ENCODE results near the gene TGFB1.
A peak's percentile ranks its signal among the peaks of the same experiment; 100 is the strongest.

Gene TGFB1

DNA sequence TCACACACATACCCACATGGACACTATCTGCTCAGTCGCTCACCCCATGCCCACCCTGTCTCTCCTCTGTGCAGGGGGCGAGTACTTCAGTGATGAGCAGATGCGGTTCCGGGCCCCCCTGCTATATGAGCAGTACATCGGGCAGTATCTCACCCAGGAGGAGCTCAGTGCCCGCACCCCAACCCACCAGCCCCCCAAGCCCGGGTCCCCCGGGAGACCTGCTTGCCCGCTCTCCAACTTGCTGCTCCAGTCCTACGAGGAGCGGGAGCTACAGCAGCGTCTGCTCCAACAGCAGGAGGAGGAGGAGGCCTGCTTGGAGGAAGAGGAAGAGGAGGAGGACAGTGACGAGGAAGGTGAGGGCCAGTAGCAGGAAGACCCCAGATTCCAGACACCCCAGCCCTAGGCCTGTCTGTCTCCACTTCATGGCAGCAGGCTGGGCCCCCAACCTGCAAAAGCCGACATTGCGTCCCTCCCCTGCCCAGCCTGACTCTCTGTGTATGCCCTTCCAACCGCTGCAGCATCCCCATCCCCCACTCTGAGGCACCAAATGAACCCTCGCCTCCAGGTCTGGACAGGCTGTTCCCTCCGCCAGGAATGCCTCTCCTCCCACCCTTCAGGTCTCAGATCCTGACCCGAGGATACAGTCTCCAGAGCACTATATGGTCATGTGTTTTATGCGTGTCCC lies 34.1 kb downstream of the TGFB1 start:
- DNase-seq = no peak

DNA sequence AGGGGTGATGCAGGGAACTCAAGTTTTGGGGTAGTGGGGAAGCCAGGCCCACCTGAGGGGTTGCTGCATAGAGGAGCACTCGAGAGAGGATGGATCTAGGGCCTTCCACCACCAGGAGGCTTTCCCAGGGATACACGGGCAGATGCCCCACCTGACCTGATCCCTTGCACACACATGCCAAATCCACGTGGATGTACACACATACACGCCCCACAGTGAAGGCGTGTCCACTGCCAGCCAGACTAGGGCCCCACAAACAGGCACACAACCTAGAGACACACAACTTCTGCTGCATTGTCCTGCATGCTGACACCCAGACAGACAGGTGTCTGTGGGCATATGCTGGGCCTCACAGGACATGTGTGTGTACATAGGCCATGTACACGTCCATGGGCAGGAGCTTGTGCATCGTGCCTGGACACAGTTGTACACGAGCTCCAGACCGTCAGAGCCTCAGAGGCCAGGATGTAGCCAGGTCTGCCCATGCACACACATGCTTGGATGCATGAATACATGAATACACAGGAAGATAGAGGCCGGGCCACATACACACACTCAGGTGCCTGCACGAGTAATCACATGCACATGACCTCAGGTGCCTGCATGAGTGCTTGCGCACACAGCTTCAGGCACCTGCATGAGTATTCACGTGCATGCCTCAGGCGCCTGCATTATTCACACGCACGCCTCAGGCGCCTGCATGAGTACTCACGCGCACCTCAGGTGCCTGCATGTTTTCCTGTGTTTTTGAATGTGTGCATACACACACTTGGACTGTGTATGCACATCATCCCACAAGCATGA lies 34.8 kb downstream of the TGFB1 start:
- no peak for DNase-seq

DNA sequence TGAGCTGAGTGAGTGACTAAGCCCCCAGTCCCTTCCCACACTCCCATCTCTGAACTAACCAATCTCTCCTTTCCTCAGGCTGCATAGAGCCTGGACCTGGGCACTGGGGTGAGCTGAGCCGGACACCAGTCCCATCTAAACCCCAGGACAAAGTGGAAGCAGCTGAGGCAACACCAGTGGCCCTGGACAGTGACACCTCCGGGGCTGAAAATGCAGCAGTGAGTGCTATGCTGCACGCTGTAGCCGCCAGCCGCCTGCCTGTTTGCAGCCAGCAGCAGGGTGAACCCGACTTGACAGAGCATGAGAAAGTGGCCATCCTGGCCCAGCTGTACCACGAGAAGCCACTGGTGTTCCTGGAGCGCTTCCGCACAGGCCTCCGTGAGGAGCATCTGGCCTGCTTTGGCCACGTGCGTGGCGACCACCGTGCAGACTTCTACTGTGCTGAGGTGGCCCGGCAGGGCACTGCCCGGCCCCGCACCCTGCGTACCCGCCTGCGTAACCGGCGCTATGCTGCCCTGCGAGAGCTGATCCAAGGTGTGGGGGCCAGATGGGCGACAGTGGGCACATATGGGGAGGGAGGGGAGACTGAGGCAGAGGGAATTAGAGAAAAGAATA lies 37.3 kb downstream of the TGFB1 start:
- DNase-seq = no peak

DNA sequence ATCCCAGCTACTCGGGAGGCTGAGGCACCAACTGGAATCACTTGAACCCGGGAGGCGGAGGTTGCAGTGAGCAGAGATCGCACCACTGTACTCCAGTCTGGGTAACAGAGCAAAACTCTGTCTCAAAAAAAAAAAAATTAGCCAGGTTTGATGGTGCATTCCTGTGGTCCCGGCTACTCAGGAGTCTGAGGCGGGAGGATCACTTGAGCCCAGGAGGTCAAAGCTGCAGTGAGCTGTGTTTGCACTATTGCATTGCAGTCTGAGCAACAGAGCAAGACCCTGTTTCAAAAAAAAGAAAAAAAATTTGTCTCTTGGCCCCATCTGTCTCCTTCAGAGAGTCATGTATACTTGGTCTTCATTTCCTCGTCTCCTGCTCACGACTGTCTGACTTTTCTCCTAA lies 42.1 kb downstream of the TGFB1 start:
- DNase-seq = no peak

DNA sequence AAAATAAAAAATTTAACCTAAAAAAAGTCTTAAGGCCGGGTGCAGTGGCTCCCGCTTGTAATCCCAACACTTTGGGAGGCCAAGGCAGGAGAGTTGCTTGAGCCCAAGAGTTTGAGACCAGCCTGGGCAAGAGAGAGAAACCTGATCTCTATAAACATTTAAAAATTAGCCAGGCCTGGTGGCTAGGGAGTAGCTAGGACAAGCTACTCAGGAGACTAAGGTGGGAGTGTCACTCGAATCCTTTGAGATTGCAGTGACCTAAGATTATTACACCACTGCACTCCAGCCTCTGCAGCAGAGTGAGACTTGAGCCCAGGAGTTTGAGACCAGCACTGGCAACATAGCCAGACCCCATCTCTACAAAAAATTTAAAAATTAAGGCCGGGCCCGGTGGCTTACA lies 42.6 kb downstream of the TGFB1 start:
- no peak for DNase-seq

DNA sequence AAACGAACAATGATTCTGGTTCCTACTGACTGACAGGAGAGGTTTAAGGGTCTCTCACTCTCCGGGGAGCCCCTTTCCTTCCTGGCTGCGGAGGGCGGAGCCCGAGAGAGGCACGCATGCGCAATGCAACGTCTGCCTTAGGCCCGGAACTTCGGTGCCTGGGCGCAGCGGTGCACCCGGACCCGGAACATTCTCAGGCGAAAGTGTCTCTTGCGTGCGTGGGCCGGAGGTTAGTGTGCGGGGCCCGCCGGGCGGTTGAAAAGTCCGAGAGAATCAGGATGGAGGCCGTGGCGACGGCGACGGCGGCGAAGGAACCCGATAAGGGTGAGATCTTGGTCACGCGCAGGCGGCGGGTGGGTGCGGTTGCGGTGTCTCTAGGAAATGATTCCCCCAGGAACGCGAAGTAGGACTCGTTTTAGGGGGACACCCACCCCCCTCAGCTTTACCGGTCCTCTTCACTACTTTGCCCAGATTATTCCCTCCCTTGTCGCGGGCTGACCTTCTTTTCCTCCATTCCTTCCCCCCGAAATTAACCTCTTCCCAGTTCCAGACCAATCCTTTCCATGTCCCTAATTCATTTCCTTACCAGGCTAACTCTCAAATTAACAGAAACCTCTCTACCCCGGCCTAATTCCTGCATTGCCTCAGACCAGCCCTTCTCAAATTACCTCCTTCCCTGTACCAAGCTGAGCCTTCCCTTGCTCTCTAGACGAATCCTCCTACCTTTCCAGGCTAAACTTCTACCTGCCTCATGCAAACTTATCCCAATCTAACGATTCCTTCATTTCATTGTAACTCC lies 43.5 kb downstream of the TGFB1 start, which contains the start of gene CCDC97:
CCDC97 (plus strand) TSS at position 140 of the 799 bp plus-strand sequence; CDS start at position 279, 139 bp downstream.
- DNase-seq = peak; percentile 88 to 90

DNA sequence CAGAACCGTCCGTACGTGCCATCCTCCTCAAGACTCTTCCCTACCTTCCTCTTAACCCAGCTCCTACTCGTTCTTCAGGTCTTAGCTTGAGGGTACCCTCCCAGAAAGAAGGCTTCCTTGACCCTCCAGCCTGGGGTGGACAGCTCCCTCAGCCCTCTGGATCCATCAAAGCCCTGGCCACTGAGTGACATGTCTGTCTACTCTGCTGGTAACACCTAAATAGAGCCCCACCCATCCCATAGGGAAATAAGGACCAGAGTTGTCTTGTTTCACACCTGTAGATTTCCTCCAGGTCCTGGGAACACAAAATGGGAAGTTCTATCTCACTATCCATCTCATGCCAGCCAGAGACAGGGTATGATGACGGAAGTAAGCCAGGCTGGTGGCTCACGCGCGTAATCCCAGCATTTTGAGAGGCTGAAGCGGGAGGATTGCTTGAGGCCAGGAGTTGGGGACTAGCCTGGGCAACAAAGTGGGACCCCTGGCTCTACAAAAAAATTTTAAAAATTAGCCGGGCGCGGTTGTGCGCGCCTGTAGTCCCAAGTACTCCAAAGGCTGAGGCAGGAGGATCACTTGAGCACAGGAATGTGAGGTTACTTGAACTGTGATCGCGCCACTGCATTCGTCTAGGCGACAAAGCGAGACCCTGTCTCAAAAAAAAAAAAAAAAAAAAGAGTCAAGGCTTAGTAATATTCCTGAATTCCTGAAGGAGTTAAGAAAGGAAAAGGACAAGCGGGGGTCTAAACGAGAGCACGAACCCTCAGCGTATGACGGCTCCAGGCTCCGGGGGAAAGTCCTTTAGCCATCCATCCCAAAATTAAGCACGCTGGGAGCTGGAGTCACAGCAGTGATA lies 44.3 kb downstream of the TGFB1 start:
- DNase-seq = no peak

DNA sequence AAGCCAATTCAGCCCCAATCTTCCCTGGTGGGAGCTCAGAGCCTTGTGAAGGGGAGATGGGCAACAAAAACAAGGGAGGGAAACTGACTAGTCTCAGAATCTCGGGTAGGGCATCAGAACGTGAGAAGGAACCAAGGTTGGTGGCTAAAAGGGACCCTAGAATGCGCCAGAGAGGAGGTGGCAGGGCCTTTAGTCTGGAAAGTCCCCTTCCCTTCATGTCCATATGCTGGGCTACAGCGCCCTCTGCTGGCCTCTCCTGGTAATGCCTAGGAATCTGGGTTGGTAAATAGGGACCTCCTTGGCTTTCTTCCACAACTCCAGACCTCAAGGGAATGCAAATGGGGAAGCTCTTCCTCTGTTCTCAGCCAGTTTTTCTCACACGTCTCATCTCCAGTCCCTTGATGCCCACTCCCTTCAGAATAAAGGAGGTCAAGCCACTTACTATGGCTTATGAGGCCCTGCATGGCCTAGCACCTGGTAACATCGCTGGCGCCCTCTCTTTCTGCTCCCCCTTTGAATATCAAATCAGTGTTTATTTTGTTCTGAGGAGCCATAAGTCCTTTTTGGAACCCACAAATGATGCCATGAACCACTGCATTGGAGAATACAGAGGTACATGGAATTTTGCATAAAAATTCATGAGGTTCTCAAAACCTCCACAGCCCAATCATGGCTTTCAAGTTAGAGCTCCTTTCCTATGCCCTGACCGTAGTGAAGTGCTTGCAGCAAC lies 45.1 kb downstream of the TGFB1 start:
- DNase-seq = peak; percentile 86 to 97

DNA sequence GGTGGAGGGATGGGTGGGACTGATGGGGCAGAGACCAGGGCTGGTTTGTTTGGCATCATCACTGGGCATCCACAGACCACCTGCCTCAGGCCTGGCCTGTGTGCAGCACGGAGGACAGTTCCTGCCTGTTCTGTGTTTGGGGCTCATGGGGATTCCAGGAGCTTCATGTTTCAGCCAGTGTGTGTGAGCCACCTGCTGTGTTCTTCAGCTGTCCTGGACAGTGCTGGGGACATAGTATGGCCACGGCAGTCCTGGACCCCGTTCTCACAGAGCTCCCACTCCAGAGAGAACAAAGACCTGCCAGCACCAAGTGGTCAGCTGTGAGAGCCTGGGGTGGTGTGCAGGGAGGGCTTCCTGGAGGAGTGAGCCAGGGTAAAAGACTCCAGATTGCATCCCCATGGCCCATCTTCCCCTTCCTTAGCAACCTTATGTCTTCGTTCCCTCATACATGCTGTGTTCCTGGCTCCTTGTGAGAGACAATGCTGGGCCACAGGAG lies 45.7 kb downstream of the TGFB1 start:
- DNase-seq = no peak

DNA sequence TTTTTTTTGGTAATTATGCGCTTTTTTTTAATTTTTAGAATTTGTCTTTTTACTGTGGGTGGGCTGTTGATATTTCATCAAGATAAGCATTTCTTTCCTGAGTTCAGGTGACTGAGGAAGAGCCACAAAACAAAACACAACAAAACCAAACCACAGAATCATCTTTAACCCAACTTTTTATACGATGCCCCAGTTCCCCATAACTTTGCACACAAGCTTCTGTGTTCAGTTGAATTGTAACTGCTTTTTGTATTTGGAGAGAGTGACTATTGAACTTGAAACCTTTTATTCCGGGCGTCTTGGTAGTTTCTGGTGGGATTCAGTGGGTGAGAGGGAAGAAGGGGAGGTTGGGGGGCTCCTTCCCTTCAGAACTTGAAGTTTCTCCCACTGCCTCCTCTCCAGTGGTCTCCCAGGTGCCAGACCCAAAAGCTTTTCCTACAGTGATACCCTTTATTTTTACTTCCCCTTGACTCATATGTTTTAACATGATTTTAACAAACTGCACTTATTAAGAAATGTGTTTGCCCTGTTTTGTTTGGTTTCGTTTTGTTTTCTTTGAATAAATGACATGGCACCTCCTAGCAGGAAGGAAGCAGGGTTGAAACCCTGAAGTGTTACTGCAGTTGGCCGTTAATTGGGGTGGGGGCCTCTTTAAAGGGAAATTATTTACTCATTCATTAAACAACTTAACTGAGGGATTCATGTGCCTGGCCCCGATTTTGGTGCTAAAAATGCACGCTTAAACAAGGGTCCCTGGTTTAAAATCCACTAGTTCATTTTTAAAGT lies 46.4 kb downstream of the TGFB1 start:
- DNase-seq = no peak

DNA sequence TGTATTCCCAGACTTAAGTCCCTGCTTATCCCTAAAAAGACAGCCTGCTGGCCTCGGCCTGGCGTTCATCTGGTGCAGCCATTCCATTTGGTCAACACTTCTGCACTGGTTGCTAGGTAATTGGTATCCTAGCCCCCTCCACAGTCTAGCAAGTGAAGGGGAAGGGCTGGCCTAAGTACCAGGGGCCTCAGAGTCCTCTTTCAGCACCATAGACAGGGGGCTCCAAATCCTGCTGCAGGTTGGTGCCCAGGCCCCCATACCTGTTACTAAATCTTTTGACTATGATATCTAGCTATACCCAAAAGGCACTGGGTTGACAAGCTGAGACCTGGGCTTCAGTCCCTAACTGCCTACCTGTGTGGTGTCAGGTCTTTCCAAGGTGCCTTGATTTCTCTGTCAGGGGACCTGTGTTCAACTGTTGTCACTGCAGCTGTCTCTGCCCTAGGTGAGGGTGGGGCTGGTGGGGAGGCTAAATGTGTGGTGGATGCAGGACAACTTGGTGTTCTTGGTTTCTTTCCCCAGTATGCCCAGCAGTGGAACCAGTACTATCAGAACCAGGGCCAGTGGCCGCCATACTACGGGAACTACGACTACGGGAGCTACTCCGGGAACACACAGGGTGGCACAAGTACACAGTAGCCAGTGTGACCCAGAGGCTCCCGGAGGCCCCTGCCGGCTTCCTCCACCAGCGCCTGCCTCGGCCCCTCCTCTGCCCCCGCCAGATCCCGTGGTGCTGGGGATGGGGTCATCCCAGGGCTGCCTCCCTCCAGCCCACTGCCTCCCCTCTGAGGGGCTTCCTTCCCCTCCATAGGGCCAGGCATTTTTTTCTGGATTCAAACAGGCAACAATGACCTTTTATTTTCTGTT lies 47.6 kb downstream of the TGFB1 start:
- no peak for DNase-seq

DNA sequence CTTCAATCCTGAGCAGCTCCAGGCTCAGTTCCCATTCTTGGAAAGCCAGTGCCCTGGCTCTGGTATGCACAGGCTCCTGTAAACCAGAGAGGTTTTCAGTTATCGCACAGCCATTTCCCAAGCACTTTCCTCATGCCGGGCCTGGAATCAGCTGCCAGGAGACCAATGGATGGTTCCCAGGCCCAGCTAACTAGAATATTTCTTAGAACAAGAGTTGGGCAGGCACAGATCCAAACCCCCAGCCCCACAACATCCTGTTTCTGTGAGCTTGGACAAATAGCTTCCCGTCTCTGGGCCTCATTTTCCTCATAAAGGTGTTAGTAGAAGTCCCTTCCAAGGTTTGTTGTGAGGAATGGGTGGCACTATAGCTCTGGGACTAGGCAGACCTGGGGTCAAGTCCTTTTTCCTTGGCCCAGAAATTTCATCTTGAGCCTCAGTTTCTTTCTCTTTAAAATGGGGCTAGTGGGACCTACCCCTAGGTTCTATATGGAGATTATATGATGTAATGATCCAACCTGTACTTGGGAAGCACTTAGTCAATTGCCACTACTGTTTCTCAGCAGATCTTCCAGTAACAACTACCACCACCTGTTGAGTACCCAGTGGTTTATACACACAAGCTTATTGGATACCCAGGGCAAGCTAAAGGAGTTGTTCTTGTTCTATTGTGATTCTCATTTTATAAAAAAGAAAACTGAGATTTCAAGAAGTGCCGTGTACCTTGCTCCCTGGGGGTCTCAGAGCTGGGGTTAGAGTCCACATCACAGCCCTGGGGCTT lies 48.8 kb downstream of the TGFB1 start:
- DNase-seq = no peak

DNA sequence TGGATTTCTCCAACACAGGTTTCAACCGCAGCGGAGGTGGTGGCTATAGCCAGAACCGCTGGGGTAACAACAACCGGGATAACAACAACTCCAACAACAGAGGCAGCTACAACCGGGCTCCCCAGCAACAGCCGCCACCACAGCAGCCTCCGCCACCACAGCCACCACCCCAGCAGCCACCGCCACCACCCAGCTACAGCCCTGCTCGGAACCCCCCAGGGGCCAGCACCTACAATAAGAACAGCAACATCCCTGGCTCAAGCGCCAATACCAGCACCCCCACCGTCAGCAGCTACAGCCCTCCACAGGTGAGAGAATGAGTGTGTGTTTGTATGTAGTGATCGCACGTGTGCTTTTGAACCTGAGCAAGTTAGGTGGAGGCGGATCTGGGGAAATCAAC lies 49.8 kb downstream of the TGFB1 start:
- DNase-seq = no peak

DNA sequence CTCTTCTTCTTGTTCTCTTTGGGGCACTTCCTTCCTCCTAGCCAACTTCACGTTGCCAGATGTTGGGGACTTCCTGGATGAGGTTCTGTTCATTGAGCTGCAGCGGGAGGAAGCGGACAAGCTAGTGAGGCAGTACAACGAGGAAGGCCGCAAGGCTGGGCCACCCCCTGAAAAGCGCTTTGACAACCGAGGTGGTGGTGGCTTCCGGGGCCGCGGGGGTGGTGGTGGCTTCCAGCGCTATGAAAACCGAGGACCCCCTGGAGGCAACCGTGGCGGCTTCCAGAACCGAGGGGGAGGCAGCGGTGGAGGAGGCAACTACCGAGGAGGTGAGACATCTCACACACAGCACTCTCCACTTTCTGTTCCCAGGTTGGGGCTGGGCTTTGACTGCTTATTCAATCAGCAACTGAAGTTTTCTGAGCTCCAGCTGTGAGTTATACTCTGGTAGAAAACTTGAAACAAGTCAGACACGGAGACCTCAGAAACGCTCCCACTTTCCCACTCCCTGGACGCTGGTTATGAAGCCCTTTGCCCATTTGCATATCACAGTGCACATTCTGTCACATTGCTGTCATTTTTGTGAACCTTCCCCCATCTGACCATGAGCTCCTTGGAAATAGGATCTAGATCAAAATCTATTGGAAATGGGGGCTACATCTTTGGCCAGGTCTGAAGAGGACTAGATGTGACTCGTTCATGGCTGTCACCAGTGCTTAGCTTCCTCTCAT lies 50.9 kb downstream of the TGFB1 start:
- peak; percentile 34 to 62 for DNase-seq

DNA sequence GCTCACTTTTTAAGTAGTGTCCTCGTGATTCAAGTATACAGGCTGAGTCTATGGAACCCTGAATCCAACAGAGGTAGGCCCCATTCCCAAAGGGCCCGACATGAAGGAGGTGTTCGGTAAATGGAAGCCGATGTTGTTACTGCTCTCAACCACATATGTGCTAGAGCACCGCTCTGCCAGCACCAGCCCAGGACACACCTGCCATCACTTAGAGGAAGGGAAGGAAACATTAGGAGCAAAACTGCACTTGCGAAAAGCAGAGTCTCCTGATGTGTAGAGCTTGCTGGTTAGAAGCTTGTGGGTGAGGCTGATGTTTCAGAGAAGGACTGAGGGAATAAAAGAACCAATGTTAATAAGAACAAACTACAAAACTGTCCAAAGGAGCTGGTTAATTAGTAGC lies 53.2 kb downstream of the TGFB1 start:
- no peak for DNase-seq

DNA sequence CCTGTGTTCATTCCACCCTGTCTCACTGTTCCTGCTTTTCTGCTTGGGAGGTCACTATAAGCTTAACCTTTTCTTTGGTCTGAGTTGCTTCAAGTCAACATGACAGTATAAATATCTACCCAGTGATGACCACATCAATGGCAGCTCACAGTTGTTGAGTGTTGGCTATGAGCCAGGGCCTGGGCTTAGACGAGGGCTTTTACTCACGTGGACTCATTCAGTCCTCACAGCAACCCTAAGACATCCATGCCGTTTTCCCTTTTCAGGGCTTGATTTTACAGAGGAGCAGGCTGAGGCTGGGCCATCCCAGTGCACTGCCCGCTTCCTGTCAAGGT lies 54.0 kb downstream of the TGFB1 start:
- DNase-seq = no peak

DNA sequence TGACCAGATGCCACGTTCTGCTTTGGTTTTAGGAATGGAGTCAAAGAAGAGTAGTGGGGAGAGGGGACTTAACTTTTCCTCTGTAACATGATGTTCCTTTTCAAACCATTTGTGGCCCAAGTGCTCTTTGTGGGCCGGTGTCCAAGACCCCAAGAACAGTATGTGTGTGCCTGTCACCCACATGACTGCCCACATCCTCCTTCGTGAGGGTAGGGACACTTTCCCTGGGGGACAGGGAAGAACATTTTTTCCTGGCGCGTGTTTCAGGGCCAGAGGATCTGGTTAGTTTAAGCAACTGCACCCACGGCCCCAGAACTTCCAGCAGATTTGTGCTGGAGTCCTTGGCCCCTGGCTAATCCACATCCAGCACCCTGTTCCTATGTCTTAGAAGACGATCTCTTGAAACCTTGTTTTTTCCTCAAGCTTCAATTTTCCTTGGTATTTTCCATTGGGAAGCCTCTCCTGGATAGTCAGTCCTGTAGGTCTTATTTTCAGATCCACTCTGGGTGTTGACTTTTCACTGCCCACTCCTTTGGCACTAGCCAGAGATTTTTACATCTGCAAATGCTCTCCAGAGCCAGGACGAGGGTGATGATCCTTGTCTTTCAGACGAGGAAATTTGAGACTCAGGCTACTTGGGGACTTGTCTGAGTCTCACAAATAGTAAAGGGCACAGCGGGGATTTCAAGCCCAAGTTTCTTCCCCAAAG lies 54.5 kb downstream of the TGFB1 start:
- DNase-seq = no peak
